ENCODE results near the gene PCED1B. TPM values are rescaled to one million over a fixed set of nuclear protein-coding genes. Genes with fewer than 3 reads are reported as not detected.
A peak's percentile ranks its signal among the peaks of the same experiment; 100 is the strongest.
"Not testable (repeated sequence)": the region's sequence is repeated elsewhere in the genome, so short reads cannot be mapped to it uniquely, and the experiment has no call there.

PCED1B gene
- total RNA-seq, 4 donors from 2014 or later = 1.2 to 2.5 (median 2.3) TPM; not detected in 1

DNA sequence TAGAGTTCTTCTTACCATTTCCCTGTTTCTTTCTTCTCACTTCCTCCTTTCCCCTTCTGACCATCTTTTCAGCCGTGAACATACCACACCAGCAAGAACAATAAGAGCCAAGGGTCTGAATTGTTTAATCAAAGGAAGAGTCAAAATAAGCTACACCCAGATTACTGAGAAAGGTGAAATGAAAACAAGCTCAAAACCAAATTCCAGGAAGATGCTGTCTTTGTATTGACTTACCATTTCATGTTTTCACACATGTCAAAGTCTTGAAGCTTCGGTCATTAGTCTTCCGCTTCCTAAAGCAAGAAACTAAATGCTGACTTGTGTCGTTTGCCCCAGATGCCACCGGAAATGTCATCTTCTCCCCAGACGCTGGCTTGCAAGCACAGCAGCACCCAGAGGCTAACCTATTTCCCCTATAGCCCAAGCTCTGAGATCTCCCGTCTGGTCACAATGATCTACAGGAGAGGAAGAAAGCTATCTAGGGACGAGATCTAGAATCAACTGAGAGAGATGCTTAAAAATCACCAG, 136.8 kb downstream of the PCED1B start:
- intact Hi-C loops (cut with DNase I) = no loop called here
- Histone ChIP-seq H3K4me3 (peak overlapping the region in 3 of 4 donors; percentile 7 to 42 (median 29)), H3K27me3 (no peaks in the 10 kb centered on the region), H3K4me1 (peaks cover 0 to 26% (median 13%) of the 10 kb centered on the region in 3 donors), H3K27ac (peak overlapping the region; percentile 47 to 69 (median 56)), H3K36me3 (no peaks in the 10 kb centered on the region), H3K9me3 (no peaks in the 10 kb centered on the region)
- DNase-seq = no peak
- TF ChIP-seq, protein P1, sequence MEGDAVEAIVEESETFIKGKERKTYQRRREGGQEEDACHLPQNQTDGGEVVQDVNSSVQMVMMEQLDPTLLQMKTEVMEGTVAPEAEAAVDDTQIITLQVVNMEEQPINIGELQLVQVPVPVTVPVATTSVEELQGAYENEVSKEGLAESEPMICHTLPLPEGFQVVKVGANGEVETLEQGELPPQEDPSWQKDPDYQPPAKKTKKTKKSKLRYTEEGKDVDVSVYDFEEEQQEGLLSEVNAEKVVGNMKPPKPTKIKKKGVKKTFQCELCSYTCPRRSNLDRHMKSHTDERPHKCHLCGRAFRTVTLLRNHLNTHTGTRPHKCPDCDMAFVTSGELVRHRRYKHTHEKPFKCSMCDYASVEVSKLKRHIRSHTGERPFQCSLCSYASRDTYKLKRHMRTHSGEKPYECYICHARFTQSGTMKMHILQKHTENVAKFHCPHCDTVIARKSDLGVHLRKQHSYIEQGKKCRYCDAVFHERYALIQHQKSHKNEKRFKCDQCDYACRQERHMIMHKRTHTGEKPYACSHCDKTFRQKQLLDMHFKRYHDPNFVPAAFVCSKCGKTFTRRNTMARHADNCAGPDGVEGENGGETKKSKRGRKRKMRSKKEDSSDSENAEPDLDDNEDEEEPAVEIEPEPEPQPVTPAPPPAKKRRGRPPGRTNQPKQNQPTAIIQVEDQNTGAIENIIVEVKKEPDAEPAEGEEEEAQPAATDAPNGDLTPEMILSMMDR (IDR thresholded peaks at IDR 0.05) = no peak
- TF ChIP-seq POLR2A (IDR thresholded peaks at IDR 0.05) = peak in 2 of 4 donors; percentile 12 to 63
- 59 to 77% methylated on average over 8 of the region's 8 CpGs for WGBS, 2 donors

GRCh38 chr12:47217595-47217869, 138.1 kb downstream of the PCED1B start:
- peak overlapping the region in 2 of 4 donors; percentile 29 to 39 for H3K4me3 ChIP-seq
- peaks cover 0 to 21% (median 10%) of the 10 kb centered on the region in 3 donors for H3K4me1 ChIP-seq
- H3K27me3 ChIP-seq; H3K36me3 ChIP-seq; intact Hi-C loops (cut with DNase I); DNase-seq; H3K9me3 ChIP-seq: not testable (repeated sequence)
- WGBS, 2 donors = 83 to 91% methylated on average over 8 of the region's 8 CpGs
- peak overlapping the region in 2 of 4 donors; percentile 6 to 69 for H3K27ac ChIP-seq

- TF ChIP-seq POLR2A (IDR thresholded peaks at IDR 0.05) = no peak
- TF ChIP-seq, protein P1 (IDR thresholded peaks at IDR 0.05) = no peak
- Histone ChIP-seq H3K4me3 (peak overlapping the region in 2 of 4 donors; percentile 29 to 39), H3K27ac (peak overlapping the region in 2 of 4 donors; percentile 6 to 13), H3K4me1 (peaks cover 0 to 22% (median 6%) of the 10 kb centered on the region in 3 donors), H3K27me3 (no peaks in the 10 kb centered on the region), H3K9me3 (no peaks in the 10 kb centered on the region), H3K36me3 (no peaks in the 10 kb centered on the region)
- intact Hi-C loops (cut with DNase I) = no loop called here
- no peak for DNase-seq
- 80 to 89% methylated on average over 6 to 8 of the region's 8 CpGs for WGBS, 2 donors
These were observed 138.8 kb downstream of the PCED1B start for GRCh38 chr12:47218191-47218654.

- no peaks in the 10 kb centered on the region for H3K27me3 ChIP-seq
- H3K9me3 ChIP-seq = no peaks in the 10 kb centered on the region
- no peak overlapping the region for H3K4me3 ChIP-seq
- 41 to 42% methylated on average over 3 of the region's 3 CpGs for WGBS, 2 donors
- H3K27ac ChIP-seq = no peak overlapping the region
- intact Hi-C loops (cut with DNase I) = no loop called here
- H3K4me1 ChIP-seq = peaks cover 0 to 33% (median 11%) of the 10 kb centered on the region in 3 donors
- TF ChIP-seq, protein P1 (IDR thresholded peaks at IDR 0.05) = no peak
- no peak for TF ChIP-seq POLR2A (IDR thresholded peaks at IDR 0.05)
- no peaks in the 10 kb centered on the region for H3K36me3 ChIP-seq
- no peak for DNase-seq
These were observed 139.8 kb downstream of the PCED1B start for GRCh38 chr12:47219243-47219642.

DNA sequence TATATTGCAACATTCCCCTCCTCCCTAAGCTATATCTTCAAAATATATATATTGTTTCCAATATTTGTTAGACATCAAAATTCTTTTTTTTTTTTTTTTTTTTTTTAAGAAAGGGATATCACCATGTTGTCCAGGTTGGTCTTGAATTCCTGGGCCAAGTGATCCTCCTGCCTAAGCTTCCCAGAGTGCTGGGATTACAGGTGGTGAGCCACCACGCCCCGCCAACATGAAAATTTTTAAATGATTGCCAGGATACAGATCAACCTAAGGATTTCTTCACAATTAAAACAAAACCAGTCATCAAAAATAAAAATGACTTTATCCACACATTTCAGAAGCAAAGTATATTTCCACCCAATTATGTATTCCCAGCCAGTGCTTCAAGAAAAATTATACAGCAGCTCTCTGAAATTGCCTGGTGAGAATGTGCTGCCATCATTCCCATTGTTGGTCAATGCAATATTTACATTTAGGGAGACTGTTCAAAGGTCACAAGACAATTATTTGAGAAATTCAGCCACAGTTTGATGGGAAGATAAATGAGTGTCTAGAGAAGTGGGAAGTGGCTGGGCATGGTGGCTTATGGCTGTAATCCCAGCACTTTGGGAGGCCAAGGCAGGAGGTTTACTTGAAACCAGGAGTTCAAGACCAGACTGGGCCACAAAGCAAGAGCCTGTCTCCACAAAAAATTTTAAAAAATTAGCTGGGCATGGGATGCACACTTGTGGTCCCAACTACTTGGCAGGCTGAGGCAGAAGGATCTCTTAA, 142.0 kb downstream of the PCED1B start:
- Histone ChIP-seq H3K4me1 (peaks cover 0 to 33% (median 11%) of the 10 kb centered on the region in 3 donors), H3K27me3 (no peaks in the 10 kb centered on the region), H3K9me3 (no peaks in the 10 kb centered on the region), H3K36me3 (no peaks in the 10 kb centered on the region), H3K4me3 (no peak overlapping the region), H3K27ac (no peak overlapping the region)
- TF ChIP-seq, protein P1 (IDR thresholded peaks at IDR 0.05) = no peak
- no peak for TF ChIP-seq POLR2A (IDR thresholded peaks at IDR 0.05)
- WGBS, 2 donors = 60 to 85% methylated on average over 2 of the region's 2 CpGs
- DNase-seq = no peak
- intact Hi-C loops (cut with DNase I) = no loop called here
